ENCODE data around the gene ADGRA3.

GRCh38 chr4:22493523-22493922, 22.3 kb downstream of the ADGRA3 start:
- TF ChIP-seq CTCF (IDR thresholded peaks at IDR 0.05) (no peak), EP300 (IDR thresholded peaks at IDR 0.05) (no peak), POLR2A (IDR thresholded peaks at IDR 0.05) (no peak)

Measured in tibial nerve (tissue), 4 donors.